ENCODE results near the gene PNPLA8.

The PNPLA8 gene

DNA sequence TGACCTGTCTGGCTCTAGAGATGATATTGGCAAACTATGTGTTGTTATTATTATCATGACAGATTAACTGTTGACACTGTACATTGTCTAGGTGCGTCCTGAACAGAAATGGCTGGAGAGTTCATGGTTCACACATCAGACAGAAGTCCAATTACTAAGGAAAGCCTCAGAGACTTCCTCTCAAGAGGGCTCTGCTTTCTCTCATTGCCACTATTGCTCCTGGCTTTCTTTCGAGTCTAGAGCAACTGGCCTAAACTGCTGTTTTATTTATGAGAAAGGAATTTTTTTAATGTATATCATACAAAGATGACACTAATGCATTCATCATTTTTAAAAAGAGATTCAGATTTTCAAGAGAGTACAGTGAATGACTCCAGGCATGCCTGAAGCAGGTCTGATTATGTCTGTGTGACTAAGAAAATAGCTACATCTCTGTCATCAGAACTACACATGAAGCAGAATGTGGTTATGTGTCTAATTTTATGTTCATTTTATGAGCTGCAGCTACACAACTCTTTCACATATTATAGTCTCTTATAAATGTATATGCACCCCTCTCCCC lies 100.1 kb downstream of the PNPLA8 start:
- TF ChIP-seq, protein P1, sequence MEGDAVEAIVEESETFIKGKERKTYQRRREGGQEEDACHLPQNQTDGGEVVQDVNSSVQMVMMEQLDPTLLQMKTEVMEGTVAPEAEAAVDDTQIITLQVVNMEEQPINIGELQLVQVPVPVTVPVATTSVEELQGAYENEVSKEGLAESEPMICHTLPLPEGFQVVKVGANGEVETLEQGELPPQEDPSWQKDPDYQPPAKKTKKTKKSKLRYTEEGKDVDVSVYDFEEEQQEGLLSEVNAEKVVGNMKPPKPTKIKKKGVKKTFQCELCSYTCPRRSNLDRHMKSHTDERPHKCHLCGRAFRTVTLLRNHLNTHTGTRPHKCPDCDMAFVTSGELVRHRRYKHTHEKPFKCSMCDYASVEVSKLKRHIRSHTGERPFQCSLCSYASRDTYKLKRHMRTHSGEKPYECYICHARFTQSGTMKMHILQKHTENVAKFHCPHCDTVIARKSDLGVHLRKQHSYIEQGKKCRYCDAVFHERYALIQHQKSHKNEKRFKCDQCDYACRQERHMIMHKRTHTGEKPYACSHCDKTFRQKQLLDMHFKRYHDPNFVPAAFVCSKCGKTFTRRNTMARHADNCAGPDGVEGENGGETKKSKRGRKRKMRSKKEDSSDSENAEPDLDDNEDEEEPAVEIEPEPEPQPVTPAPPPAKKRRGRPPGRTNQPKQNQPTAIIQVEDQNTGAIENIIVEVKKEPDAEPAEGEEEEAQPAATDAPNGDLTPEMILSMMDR (IDR thresholded peaks at IDR 0.05; ENCODE audit: extremely low read depth, missing control alignments): no peak
- no peak for DNase-seq (ENCODE audit: low spot score)

DNA sequence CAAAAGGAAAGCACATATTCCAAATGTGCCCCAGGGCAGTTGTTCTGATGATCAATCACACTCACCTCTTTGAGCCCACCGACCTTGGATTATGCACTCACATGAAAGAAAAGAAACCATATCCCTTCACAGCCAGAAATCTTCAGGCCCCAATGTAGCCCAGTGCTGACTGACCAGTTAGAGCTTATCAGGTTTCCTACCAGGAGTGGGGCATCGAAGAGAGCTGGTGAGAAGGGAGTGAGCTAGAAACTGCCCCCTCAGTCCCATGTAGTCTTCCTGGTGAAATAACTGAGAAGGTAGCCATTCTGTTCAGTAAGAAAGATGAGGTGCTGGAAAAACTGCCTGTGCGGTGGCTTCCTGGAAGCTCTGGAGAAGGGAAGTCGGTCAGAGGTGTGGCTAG lies 101.9 kb downstream of the PNPLA8 start:
- TF ChIP-seq, protein P1 (IDR thresholded peaks at IDR 0.05; ENCODE audit: extremely low read depth, missing control alignments): no peak
- no peak for DNase-seq (ENCODE audit: low spot score)

DNA sequence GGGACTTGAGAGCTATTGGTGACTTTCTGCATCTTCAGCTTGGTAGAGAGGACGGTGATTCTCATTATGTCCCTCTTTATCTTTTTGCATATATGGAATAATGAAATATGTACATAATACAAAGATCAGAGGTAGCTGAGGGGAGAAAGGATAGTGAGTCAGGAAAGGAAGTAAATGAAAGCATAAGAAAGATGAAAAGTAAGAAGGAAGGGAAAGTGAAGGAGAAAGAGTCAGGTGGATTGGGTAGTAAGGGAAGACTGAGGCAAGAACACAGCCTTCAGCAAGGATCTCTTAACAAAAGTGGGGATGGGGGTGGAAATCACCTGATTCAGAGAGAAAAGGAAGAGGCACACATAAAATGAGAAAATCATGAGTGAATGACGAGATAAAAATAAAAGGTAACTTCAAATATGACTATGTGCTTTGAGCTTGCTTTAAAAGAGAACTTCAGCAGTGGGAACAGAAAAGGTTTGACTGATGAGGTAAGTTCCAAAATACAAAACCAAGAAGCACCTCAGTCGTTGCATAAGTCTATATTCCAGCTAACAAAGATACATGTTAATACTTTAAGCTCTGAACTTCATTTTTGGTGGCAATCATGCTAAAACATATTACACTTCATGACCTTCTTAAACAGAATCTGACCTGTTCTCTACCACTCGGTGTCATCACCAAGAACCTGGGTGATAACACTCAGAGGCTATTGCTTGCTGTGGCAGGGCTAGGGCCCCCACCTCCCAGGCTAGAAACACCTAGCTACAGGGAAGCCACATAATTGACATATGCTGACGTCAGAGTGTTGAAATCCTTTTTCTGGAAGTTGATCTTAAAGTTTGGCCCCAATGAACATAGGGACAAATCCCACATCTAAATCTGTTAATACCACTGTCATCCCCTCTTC lies 102.6 kb downstream of the PNPLA8 start:
- TF ChIP-seq, protein P1 (IDR thresholded peaks at IDR 0.05; ENCODE audit: extremely low read depth, missing control alignments): no peak
- DNase-seq (ENCODE audit: low spot score): no peak

DNA sequence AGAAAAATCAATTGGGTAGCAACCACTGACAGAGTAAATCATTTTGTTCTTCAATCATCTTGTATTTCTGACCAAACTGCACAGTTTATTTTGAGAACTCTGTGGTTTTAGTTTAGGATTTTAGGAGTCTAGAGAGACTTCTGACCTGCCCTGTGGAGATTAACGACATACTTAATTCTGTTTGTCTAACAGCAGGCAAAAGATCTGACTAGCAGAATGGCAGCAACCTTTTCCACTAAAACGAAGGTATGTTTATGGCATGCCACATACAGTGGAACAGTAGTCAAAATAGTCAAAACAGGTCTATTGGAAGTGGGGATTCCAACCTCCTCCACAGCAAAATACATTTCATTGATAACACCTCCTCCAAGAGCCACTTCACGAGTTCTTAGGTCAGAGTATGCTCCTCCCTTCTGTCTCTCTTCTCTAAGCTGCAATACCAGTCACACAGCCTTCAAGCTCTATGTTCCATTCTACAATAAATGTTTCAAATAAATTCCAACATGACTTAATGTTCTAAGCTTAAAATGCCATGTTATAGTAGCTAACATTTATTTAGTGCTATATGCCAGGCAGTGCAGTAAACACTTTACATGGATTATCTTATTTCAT lies 104.1 kb downstream of the PNPLA8 start:
- DNase-seq (ENCODE audit: low spot score): no peak
- TF ChIP-seq, protein P1 (IDR thresholded peaks at IDR 0.05; ENCODE audit: extremely low read depth, missing control alignments): no peak

Data from GM20000 (cell line).